ENCODE data around the gene SEC11A.
"Not testable (repeated sequence)": the region's sequence is repeated elsewhere in the genome, so short reads cannot be mapped to it uniquely, and the experiment has no call there.

The SEC11A gene

DNA sequence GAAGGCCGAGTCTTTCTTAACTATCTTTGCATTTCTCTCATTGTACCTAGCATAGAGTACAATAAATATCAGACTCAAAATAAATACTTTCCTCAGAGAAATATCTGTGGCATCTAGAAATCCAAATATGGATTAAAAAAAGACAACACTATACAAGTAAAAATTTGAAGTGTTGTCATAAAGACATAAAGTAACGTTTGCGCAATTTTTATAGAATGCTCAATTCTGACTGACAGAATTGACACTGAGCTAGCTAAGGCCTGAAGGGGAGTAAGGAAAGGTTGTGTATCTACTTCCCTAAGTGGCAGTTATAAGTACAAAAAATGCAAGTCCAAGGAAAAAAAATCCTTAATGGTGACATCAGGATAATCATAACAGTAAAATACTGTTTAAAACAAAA, 1.1 kb downstream of the SEC11A start:
- H3K27ac ChIP-seq (ENCODE audit: insufficient read depth, low read depth, low read length, poor library complexity, severe bottlenecking) = no peak overlapping the region
- H3K36me3 ChIP-seq (ENCODE audit: control insufficient read depth, insufficient read depth, low read length) = peaks cover 7% of the 10 kb centered on the region
- no peaks in the 10 kb centered on the region for H3K9me3 ChIP-seq (ENCODE audit: control insufficient read depth, low read length)
- 79 to 84% methylated on average over 3 of the region's 3 CpGs for WGBS, 2 experiments
- no peaks in the 10 kb centered on the region for H3K27me3 ChIP-seq (ENCODE audit: control insufficient read depth, insufficient read depth, low read length, poor library complexity, severe bottlenecking)
- H3K4me3 ChIP-seq (ENCODE audit: insufficient read depth, low read depth, low read length) = peak overlapping the region; percentile 81
- H3K4me1 ChIP-seq (ENCODE audit: control insufficient read depth, insufficient read depth, low read length) = no peaks in the 10 kb centered on the region

DNA sequence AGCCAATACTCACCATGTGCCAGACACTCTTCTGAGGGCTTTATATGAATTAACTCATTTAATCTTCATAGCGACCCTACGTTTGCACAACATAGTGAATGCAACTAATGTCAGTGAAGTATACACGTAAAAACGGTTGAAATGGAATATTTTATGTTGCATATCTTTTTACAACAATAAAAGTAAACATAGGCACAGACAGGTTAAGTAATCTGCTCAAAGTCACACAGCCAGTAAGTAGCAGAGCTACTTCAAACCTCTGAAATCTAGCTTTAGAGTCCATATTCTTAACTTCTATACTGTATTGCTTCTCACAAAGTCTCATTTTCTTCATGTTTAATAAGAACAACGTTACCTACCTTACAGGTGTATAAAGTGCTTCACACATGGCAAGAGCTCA, 1.6 kb downstream of the SEC11A start:
- WGBS, 2 experiments = 88 to 96% methylated on average over 4 to 5 of the region's 5 CpGs
- Histone ChIP-seq H3K9me3 (ENCODE audit: control insufficient read depth, low read length) (no peaks in the 10 kb centered on the region), H3K36me3 (ENCODE audit: control insufficient read depth, insufficient read depth, low read length) (peaks cover 7% of the 10 kb centered on the region), H3K4me3 (ENCODE audit: insufficient read depth, low read depth, low read length) (peak overlapping the region; percentile 81), H3K27ac (ENCODE audit: insufficient read depth, low read depth, low read length, poor library complexity, severe bottlenecking) (no peak overlapping the region), H3K4me1 (ENCODE audit: control insufficient read depth, insufficient read depth, low read length) (no peaks in the 10 kb centered on the region), H3K27me3 (ENCODE audit: control insufficient read depth, insufficient read depth, low read length, poor library complexity, severe bottlenecking) (no peaks in the 10 kb centered on the region)

DNA sequence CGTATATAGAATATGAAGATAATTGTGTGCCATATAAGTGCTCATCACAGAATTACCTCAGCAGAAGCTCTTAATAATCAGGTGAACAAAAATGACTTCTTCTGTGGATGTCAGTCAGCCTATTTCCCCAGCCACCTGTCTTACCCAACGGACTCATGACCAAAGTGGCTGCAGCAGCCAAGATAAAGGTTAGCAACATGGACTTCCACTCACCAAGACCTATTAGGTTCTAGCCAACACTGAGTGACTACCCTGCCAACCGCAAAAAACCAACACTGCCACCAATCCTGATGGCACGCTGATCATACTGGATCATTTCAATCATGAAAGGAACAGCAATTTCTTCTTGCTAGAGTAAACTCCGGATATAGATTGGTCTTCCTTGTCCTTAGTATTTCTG, 12.1 kb downstream of the SEC11A start:
- H3K4me3 ChIP-seq (ENCODE audit: insufficient read depth, low read depth, low read length) = no peak overlapping the region
- H3K9me3 ChIP-seq (ENCODE audit: control insufficient read depth, low read length) = no peaks in the 10 kb centered on the region
- H3K27ac ChIP-seq (ENCODE audit: insufficient read depth, low read depth, low read length, poor library complexity, severe bottlenecking) = no peak overlapping the region
- no peaks in the 10 kb centered on the region for H3K36me3 ChIP-seq (ENCODE audit: control insufficient read depth, insufficient read depth, low read length)
- no peaks in the 10 kb centered on the region for H3K27me3 ChIP-seq (ENCODE audit: control insufficient read depth, insufficient read depth, low read length, poor library complexity, severe bottlenecking)
- WGBS, 2 experiments = 94 to 96% methylated on average over 4 to 5 of the region's 5 CpGs
- H3K4me1 ChIP-seq (ENCODE audit: control insufficient read depth, insufficient read depth, low read length) = no peaks in the 10 kb centered on the region

DNA sequence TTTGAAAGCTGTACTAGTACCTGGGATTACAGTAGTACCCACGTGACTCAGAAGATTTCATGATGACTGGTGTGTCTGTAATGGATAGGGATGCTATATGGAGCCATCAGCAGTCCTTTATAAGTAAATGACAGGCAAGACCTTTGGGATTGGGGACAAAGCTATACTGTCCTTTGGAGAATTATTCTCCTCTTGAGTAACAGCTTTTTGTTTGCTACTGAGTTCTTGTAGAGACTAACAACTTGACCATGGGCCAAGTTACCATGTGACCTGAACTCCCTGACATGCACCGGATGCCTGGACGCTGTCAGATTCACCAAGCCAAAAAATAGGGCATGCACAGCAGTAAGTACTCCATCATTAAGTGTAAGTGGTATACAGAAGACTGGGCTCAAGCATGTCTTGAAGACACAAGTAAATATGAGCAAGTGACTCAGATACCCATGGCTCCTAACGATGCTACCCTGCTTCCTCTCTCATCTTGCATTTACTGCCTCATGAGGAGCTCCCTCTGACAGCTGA, 12.9 kb downstream of the SEC11A start:
- H3K36me3 ChIP-seq (ENCODE audit: control insufficient read depth, insufficient read depth, low read length) = no peaks in the 10 kb centered on the region
- H3K9me3 ChIP-seq (ENCODE audit: control insufficient read depth, low read length) = no peaks in the 10 kb centered on the region
- no peak overlapping the region for H3K4me3 ChIP-seq (ENCODE audit: insufficient read depth, low read depth, low read length)
- WGBS, 2 experiments = 94% methylated on average over 4 of the region's 4 CpGs
- H3K27me3 ChIP-seq (ENCODE audit: control insufficient read depth, insufficient read depth, low read length, poor library complexity, severe bottlenecking) = no peaks in the 10 kb centered on the region
- H3K4me1 ChIP-seq (ENCODE audit: control insufficient read depth, insufficient read depth, low read length) = no peaks in the 10 kb centered on the region
- H3K27ac ChIP-seq (ENCODE audit: insufficient read depth, low read depth, low read length, poor library complexity, severe bottlenecking) = no peak overlapping the region

DNA sequence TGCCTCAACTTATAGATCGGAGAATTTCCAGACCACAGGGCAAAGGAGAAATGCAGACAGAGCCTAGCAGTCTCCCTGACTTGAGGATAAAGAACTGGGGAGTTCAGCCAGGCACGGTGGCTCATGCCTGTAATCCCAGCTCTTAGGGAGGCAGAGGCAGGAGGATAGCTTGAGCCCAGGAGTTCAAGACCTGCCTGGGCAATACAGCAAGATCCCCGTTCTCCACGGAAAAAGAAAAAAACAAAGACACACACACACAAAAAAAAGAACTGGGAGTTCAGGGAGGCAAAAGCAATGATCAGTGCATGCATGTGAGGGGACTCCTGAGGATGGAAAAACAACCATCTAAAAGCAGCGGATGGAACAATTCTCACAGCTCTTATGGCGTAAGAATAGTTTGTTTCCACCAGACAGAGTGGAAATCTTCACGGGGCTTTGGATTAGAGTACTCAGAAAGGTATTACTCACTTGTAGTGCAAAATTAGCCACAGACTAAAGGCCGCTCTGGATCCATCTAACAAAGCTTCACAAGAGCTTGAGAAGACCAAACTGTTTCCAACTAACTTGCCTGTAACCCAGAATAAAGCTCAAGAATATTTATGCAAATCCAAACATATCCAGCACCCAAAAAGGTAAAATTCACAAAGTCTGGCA, 16.3 kb downstream of the SEC11A start:
- Histone ChIP-seq H3K9me3 (ENCODE audit: control insufficient read depth, low read length) (no peaks in the 10 kb centered on the region), H3K27ac (ENCODE audit: insufficient read depth, low read depth, low read length, poor library complexity, severe bottlenecking) (no peak overlapping the region), H3K4me1 (ENCODE audit: control insufficient read depth, insufficient read depth, low read length) (no peaks in the 10 kb centered on the region), H3K27me3 (ENCODE audit: control insufficient read depth, insufficient read depth, low read length, poor library complexity, severe bottlenecking) (no peaks in the 10 kb centered on the region), H3K36me3 (ENCODE audit: control insufficient read depth, insufficient read depth, low read length) (no peaks in the 10 kb centered on the region), H3K4me3 (ENCODE audit: insufficient read depth, low read depth, low read length) (no peak overlapping the region)
- 95 to 96% methylated on average over 8 of the region's 8 CpGs for WGBS, 2 experiments

DNA sequence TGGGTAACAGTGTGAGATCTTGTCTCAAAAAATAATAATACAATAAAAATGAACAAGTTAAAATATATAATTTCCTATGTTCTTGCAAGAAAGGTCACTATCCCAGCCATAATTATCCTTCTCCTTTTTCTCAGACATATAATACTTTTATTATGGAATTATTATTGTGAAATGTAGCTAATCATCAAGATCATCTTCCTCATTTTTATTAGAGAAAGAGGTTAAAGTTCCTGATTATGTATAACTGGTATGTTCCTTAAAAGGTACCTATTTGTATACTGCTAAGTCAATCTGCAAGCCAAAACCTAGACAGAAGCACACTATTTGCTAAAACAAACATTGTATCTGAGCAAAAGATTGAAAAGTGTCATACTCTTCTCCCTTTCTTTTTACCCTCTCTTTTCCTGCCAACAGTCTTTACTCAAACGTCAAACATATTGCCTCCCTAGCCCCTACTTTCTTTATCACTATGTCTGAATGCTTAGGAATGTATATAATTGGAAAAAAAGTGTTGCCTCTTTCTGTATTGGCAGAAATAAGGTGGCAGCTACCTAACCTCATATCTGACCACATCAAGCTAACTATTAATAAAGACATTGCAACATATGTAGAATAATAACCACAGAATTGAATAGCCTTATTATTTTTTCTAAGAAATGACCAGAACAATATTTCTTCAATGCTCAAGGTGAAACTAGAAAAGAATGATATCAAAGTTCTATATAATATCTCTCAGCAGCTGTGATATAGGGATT, 18.5 kb downstream of the SEC11A start:
- 86% methylated on average over 1 of the region's 1 CpG; no CpG with 5 or more reads in 1 of the 2 experiments for WGBS, 2 experiments
- Histone ChIP-seq H3K27ac (ENCODE audit: insufficient read depth, low read depth, low read length, poor library complexity, severe bottlenecking) (no peak overlapping the region), H3K4me3 (ENCODE audit: insufficient read depth, low read depth, low read length) (no peak overlapping the region), H3K36me3 (ENCODE audit: control insufficient read depth, insufficient read depth, low read length) (no peaks in the 10 kb centered on the region), H3K9me3 (ENCODE audit: control insufficient read depth, low read length) (no peaks in the 10 kb centered on the region), H3K4me1 (ENCODE audit: control insufficient read depth, insufficient read depth, low read length) (no peaks in the 10 kb centered on the region), H3K27me3 (ENCODE audit: control insufficient read depth, insufficient read depth, low read length, poor library complexity, severe bottlenecking) (no peaks in the 10 kb centered on the region)

DNA sequence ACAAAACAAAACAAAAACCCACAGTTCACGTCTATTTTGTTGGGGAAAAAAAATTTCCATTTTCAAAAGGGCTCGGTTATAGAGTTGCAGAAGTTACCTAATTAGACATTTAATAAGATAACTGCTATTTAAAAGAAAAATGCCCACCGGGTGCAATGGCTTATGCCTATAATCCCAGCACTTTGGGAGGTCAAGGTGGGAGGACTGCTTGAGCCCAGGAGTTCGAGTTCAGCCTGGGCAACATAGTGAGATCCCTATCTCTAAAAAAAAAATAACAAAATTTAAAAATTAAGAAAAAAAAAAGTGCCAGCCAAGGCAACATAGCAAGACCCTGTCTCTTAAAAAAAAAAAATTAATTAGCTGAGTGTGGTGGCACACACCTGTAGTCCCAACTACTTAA, 19.2 kb downstream of the SEC11A start:
- no peaks in the 10 kb centered on the region for H3K27me3 ChIP-seq (ENCODE audit: control insufficient read depth, insufficient read depth, low read length, poor library complexity, severe bottlenecking)
- H3K4me1 ChIP-seq (ENCODE audit: control insufficient read depth, insufficient read depth, low read length) = no peaks in the 10 kb centered on the region
- H3K36me3 ChIP-seq (ENCODE audit: control insufficient read depth, insufficient read depth, low read length) = no peaks in the 10 kb centered on the region
- WGBS, 2 experiments = 84 to 92% methylated on average over 3 of the region's 4 CpGs
- no peak overlapping the region for H3K4me3 ChIP-seq (ENCODE audit: insufficient read depth, low read depth, low read length)
- H3K27ac ChIP-seq (ENCODE audit: insufficient read depth, low read depth, low read length, poor library complexity, severe bottlenecking) = no peak overlapping the region
- no peaks in the 10 kb centered on the region for H3K9me3 ChIP-seq (ENCODE audit: control insufficient read depth, low read length)

DNA sequence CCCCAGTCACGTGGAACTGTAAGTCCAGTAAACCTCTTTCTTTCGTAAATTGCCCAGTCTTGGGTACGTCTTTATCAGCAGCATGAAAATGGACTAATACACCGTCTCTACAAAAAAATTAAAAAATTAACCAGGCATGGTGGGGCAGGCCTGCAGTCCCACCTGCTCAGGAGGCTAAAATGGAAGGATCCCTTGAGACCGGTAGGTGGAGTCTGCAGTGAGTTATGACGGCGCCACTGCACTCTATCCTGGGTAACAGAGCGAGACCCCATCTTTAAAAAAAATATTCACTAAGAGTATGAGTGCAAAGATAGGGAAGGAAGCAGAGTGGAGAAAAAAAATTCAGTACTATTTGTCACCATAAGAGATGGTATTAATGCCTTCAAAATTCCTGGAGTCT, 25.6 kb downstream of the SEC11A start:
- no peak overlapping the region for H3K4me3 ChIP-seq (ENCODE audit: insufficient read depth, low read depth, low read length)
- H3K4me1 ChIP-seq (ENCODE audit: control insufficient read depth, insufficient read depth, low read length) = no peaks in the 10 kb centered on the region
- no peak overlapping the region for H3K27ac ChIP-seq (ENCODE audit: insufficient read depth, low read depth, low read length, poor library complexity, severe bottlenecking)
- WGBS, 2 experiments = 95 to 97% methylated on average over 8 of the region's 8 CpGs
- H3K36me3 ChIP-seq (ENCODE audit: control insufficient read depth, insufficient read depth, low read length) = peaks cover 17% of the 10 kb centered on the region
- H3K9me3 ChIP-seq (ENCODE audit: control insufficient read depth, low read length) = no peaks in the 10 kb centered on the region
- no peaks in the 10 kb centered on the region for H3K27me3 ChIP-seq (ENCODE audit: control insufficient read depth, insufficient read depth, low read length, poor library complexity, severe bottlenecking)

DNA sequence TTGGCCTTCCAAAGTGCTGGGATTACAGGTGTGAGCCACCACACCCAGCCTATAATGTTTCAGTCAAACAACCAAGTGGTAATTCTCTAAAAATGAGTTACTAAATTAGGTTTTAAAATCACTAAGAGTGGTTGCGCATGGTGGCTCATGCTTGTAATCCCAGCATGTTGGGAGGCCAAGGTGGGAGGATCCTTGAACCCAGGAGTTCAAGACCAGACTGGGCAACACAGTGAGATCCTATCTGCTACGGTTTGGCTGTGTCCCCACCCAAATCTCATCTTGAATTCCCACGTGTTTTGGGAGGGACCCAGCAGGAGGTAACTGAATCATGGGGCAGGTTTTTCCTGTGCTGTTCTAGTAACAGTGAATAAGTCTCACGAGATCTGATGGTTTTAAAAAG, 26.1 kb downstream of the SEC11A start:
- no peak overlapping the region for H3K27ac ChIP-seq (ENCODE audit: insufficient read depth, low read depth, low read length, poor library complexity, severe bottlenecking)
- no peaks in the 10 kb centered on the region for H3K4me1 ChIP-seq (ENCODE audit: control insufficient read depth, insufficient read depth, low read length)
- no peak overlapping the region for H3K4me3 ChIP-seq (ENCODE audit: insufficient read depth, low read depth, low read length)
- H3K9me3 ChIP-seq (ENCODE audit: control insufficient read depth, low read length) = no peaks in the 10 kb centered on the region
- 93% methylated on average over 4 of the region's 4 CpGs for WGBS, 2 experiments
- no peaks in the 10 kb centered on the region for H3K27me3 ChIP-seq (ENCODE audit: control insufficient read depth, insufficient read depth, low read length, poor library complexity, severe bottlenecking)
- peaks cover 17% of the 10 kb centered on the region for H3K36me3 ChIP-seq (ENCODE audit: control insufficient read depth, insufficient read depth, low read length)

DNA sequence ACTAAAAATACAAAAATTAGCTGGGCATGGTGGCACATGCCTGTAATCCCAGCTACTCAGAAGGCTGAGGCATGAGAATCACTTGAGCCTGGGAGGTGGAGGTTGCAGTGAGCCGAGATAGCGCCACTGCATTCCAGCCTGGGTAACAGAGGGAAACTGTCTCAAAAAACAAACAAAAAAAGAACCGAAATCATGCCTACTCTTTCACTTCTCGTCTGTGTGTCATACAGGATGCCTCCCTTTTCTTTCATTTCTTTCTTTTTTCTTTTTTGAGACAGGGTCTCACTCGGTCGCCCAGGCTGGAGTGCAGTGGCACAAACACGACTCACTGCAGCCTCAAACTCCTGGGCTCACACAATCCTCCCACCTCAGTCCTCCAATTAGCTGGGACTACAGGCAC, 29.5 kb downstream of the SEC11A start:
- not testable (repeated sequence) for H3K27ac ChIP-seq (ENCODE audit: insufficient read depth, low read depth, low read length, poor library complexity, severe bottlenecking); H3K4me3 ChIP-seq (ENCODE audit: insufficient read depth, low read depth, low read length); H3K9me3 ChIP-seq (ENCODE audit: control insufficient read depth, low read length); H3K4me1 ChIP-seq (ENCODE audit: control insufficient read depth, insufficient read depth, low read length); H3K27me3 ChIP-seq (ENCODE audit: control insufficient read depth, insufficient read depth, low read length, poor library complexity, severe bottlenecking)
- H3K36me3 ChIP-seq (ENCODE audit: control insufficient read depth, insufficient read depth, low read length) = peaks cover 17% of the 10 kb centered on the region
- 90 to 92% methylated on average over 7 of the region's 7 CpGs for WGBS, 2 experiments
